Measurements from ENCODE around the gene PTGIS. TPM values are rescaled to one million over a fixed set of nuclear protein-coding genes. Genes with fewer than 3 reads are reported as not detected.

PTGIS gene
- total RNA-seq, 1 donor: 89.8 TPM

GRCh38 chr20:49584418-49585382 lies 16.8 kb upstream of the PTGIS start:
- Histone ChIP-seq H3K79me2 (ENCODE audit: insufficient read depth, low read length) (no peaks in the 10 kb centered on the region), H3K4me2 (ENCODE audit: insufficient read depth, low read length) (no peak overlapping the region), H3K4me3 (ENCODE audit: insufficient read depth, low read length) (no peak overlapping the region), H4K20me1 (ENCODE audit: insufficient read depth, low read length) (no peaks in the 10 kb centered on the region), H2AFZ (ENCODE audit: low read length) (no peak overlapping the region), H3K27me3 (ENCODE audit: insufficient read depth, low read length) (no peaks in the 10 kb centered on the region), H3K36me3 (ENCODE audit: insufficient read depth, low read length) (no peaks in the 10 kb centered on the region), H3K9me3 (ENCODE audit: low read depth, low read length) (peaks cover 4% of the 10 kb centered on the region), H3K27ac (ENCODE audit: low read depth, low read length) (peak overlapping the region; percentile 17), H3K4me1 (ENCODE audit: insufficient read depth, low read length) (peaks cover 66% of the 10 kb centered on the region)
- no peak for DNase-seq (ENCODE audit: insufficient read length, low spot score, missing footprints)
- TF ChIP-seq, protein P1, sequence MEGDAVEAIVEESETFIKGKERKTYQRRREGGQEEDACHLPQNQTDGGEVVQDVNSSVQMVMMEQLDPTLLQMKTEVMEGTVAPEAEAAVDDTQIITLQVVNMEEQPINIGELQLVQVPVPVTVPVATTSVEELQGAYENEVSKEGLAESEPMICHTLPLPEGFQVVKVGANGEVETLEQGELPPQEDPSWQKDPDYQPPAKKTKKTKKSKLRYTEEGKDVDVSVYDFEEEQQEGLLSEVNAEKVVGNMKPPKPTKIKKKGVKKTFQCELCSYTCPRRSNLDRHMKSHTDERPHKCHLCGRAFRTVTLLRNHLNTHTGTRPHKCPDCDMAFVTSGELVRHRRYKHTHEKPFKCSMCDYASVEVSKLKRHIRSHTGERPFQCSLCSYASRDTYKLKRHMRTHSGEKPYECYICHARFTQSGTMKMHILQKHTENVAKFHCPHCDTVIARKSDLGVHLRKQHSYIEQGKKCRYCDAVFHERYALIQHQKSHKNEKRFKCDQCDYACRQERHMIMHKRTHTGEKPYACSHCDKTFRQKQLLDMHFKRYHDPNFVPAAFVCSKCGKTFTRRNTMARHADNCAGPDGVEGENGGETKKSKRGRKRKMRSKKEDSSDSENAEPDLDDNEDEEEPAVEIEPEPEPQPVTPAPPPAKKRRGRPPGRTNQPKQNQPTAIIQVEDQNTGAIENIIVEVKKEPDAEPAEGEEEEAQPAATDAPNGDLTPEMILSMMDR (IDR thresholded peaks at IDR 0.05; ENCODE audit: extremely low read depth, low read depth, low read length): no peak

GRCh38 chr20:49583669-49584417 lies 15.9 kb upstream of the PTGIS start:
- Histone ChIP-seq H3K27ac (ENCODE audit: low read depth, low read length) (peak overlapping the region; percentile 36), H3K9me3 (ENCODE audit: low read depth, low read length) (peaks cover 4% of the 10 kb centered on the region), H3K4me1 (ENCODE audit: insufficient read depth, low read length) (peaks cover 67% of the 10 kb centered on the region), H2AFZ (ENCODE audit: low read length) (no peak overlapping the region), H3K4me3 (ENCODE audit: insufficient read depth, low read length) (no peak overlapping the region), H3K79me2 (ENCODE audit: insufficient read depth, low read length) (no peaks in the 10 kb centered on the region), H3K36me3 (ENCODE audit: insufficient read depth, low read length) (no peaks in the 10 kb centered on the region), H3K4me2 (ENCODE audit: insufficient read depth, low read length) (peak overlapping the region; percentile 20), H4K20me1 (ENCODE audit: insufficient read depth, low read length) (no peaks in the 10 kb centered on the region), H3K27me3 (ENCODE audit: insufficient read depth, low read length) (no peaks in the 10 kb centered on the region)
- DNase-seq (ENCODE audit: insufficient read length, low spot score, missing footprints): peak; percentile 78
- TF ChIP-seq, protein P1 (IDR thresholded peaks at IDR 0.05; ENCODE audit: extremely low read depth, low read depth, low read length): no peak

DNA sequence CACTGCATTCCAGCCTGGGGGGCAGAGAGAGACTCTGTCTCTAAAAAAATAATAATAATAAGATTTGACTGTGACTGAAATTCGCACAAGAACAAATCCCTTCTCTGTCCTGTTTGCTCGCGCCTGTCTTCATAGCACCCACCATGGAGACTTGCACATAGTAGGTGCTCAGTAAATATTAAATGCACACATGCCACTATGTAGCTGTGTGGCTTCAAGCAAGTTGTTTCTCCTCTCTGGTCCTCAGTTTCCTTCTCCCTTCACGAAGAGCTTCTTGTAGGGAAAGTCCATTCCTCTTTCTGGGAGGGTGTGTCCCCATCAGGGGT lies 15.4 kb upstream of the PTGIS start:
- H3K79me2 ChIP-seq (ENCODE audit: insufficient read depth, low read length): no peaks in the 10 kb centered on the region
- peak overlapping the region; percentile 36 for H3K27ac ChIP-seq (ENCODE audit: low read depth, low read length)
- no peaks in the 10 kb centered on the region for H3K36me3 ChIP-seq (ENCODE audit: insufficient read depth, low read length)
- H2AFZ ChIP-seq (ENCODE audit: low read length): no peak overlapping the region
- TF ChIP-seq, protein P1 (IDR thresholded peaks at IDR 0.05; ENCODE audit: extremely low read depth, low read depth, low read length): no peak
- H4K20me1 ChIP-seq (ENCODE audit: insufficient read depth, low read length): no peaks in the 10 kb centered on the region
- peak overlapping the region; percentile 20 for H3K4me2 ChIP-seq (ENCODE audit: insufficient read depth, low read length)
- H3K4me3 ChIP-seq (ENCODE audit: insufficient read depth, low read length): no peak overlapping the region
- H3K4me1 ChIP-seq (ENCODE audit: insufficient read depth, low read length): peaks cover 62% of the 10 kb centered on the region
- peaks cover 4% of the 10 kb centered on the region for H3K9me3 ChIP-seq (ENCODE audit: low read depth, low read length)
- no peaks in the 10 kb centered on the region for H3K27me3 ChIP-seq (ENCODE audit: insufficient read depth, low read length)
- no peak for DNase-seq (ENCODE audit: insufficient read length, low spot score, missing footprints)
